ENCODE data around the gene WT1. TPM values are rescaled to one million over a fixed set of nuclear protein-coding genes. Genes with fewer than 3 reads are reported as not detected.

WT1 gene
- total and polyA plus RNA-seq, 2 of the 4 experiments (the other 2 are of a cell fraction): not detected

- Histone ChIP-seq H3K9me1 (ENCODE audit: insufficient read depth, low read length) (no peaks in the 10 kb centered on the region; the same call in 1 of the 2 replicates), H3K9ac (ENCODE audit: low read depth, low read length) (no peak overlapping the region), H2BK120ac (ENCODE audit: low read depth, low read length) (no peak overlapping the region), H2BK15ac (ENCODE audit: low read depth, low read length) (no peak overlapping the region), H2BK5ac (ENCODE audit: low read depth, low read length, poor library complexity, severe bottlenecking) (no peak overlapping the region), H2AK5ac (ENCODE audit: low read depth, low read length) (no peak overlapping the region), H3K23ac (ENCODE audit: low read depth, low read length) (no peak overlapping the region), H2BK20ac (ENCODE audit: low read depth, low read length) (no peak overlapping the region), H3K4me2 (ENCODE audit: low read depth, low read length) (no peak overlapping the region), H2AK9ac (replicated peaks; ENCODE audit: low read depth, low read length, poor library complexity) (no peak overlapping the region), H3K4me1 (ENCODE audit: control insufficient read depth, insufficient read depth, low read length) (no peaks in the 10 kb centered on the region), H2AFZ (replicated peaks; ENCODE audit: low read length, poor library complexity) (no peak overlapping the region), H3K27ac (ENCODE audit: insufficient read depth, low read length) (no peak overlapping the region), H4K8ac (ENCODE audit: low read depth in 2 of 2, low read length in 2 of 2) (no peak overlapping the region), H3K56ac (ENCODE audit: extremely low read depth, insufficient read depth, low read length) (no peak overlapping the region), H3K9me3 (ENCODE audit: control insufficient read depth, insufficient read depth, low read length) (peaks cover 8% of the 10 kb centered on the region; the same call in 1 of the 2 replicates), H3K14ac (replicated peaks; ENCODE audit: low read depth, low read length) (no peak overlapping the region), H4K20me1 (ENCODE audit: insufficient read depth, low read length) (no peaks in the 10 kb centered on the region; the same call in 1 of the 2 replicates), H3K79me1 (ENCODE audit: low read depth in 1 of 2, low read length in 2 of 2) (no peaks in the 10 kb centered on the region), H3K27me3 (ENCODE audit: control insufficient read depth, insufficient read depth, low read length) (peaks cover 80% of the 10 kb centered on the region), H4K5ac (ENCODE audit: low read depth, low read length) (no peak overlapping the region), H3K18ac (ENCODE audit: low read depth, low read length) (no peak overlapping the region), H4K91ac (ENCODE audit: insufficient read depth, low read depth, low read length) (no peak overlapping the region), H3K4ac (ENCODE audit: low read depth, low read length) (no peak overlapping the region), H3K4me3 (ENCODE audit: insufficient read depth, low read depth, low read length) (no peak overlapping the region), H3K36me3 (ENCODE audit: control insufficient read depth, insufficient read depth, low read length) (no peaks in the 10 kb centered on the region)
- no peak for TF ChIP-seq FOS (IDR thresholded peaks at IDR 0.05; ENCODE audit: low read depth, low read length)
- no peak for TF ChIP-seq MAZ (IDR thresholded peaks at IDR 0.05; ENCODE audit: borderline replicate concordance, low read depth, low read length)
- TF ChIP-seq CEBPB (IDR thresholded peaks at IDR 0.05; ENCODE audit: low read depth, low read length): no peak
- TF ChIP-seq USF2 (IDR thresholded peaks at IDR 0.05; ENCODE audit: low read depth, low read length): no peak
- no peak for TF ChIP-seq CHD1 (IDR thresholded peaks at IDR 0.05; ENCODE audit: low read depth, low read length)
- no peak for TF ChIP-seq MXI1 (IDR thresholded peaks at IDR 0.05; ENCODE audit: borderline replicate concordance, low read depth, low read length)
- BruUV-seq (replicated peaks): no TSS peak
- dilution Hi-C loops (cut with HindIII; ENCODE audit: low sequenced_read_pairs, unreplicated experiment) (no loop called here), in situ Hi-C loops (cut with MboI; ENCODE audit: low sequenced_read_pairs) (loop anchor here (5.0 kb wide), 1 partner anchor 49 kb away; no protein-coding TSS in a partner anchor), intact Hi-C loops (cut with micrococcal nuclease) (no loop called here)
- DNase-seq (no peak), ATAC-seq (ENCODE audit: low read depth) (no peak)
- CTCF ChIA-PET: interaction anchor here (0.5 kb wide), 1 partner anchor 12 kb away, joined by 3 read pairs; no protein-coding TSS in a partner anchor
- POLR2A ChIA-PET (ENCODE audit: unreplicated experiment): no interaction called here
- 5% methylated on average over 6 of the region's 31 CpGs; no CpG with 5 or more reads in 1 of the 2 experiments for WGBS, 2 experiments (ENCODE audit: extremely low coverage in 2 of 2, insufficient read length in 1 of 2)
These were observed 6.6 kb downstream of the WT1 start for GRCh38 chr11:32428665-32429303.
